Measurements from ENCODE around the gene CCDC127.
"Not testable (repeated sequence)": the region's sequence is repeated elsewhere in the genome, so short reads cannot be mapped to it uniquely, and the experiment has no call there.

DNA sequence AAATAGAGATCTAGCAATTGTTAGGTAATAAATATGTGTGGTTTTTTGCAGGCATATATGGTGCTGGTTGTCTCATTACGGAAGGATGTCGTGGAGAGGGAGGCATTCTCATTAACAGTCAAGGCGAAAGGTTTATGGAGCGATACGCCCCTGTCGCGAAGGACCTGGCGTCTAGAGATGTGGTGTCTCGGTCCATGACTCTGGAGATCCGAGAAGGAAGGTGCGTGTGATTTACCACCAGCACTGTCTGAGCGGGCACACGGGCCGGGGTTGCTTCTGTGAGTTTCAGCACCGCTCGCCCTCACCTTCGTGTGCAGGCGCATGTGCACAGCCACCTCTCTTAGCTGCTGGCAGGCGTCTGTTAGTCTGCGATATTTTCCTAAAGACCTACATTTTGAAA, 15.5 kb upstream of the CCDC127 start:
- not testable (repeated sequence) for TF ChIP-seq POLR2A (IDR thresholded peaks at IDR 0.05; ENCODE audit: low read depth, low read length); CTCF (IDR thresholded peaks at IDR 0.05; ENCODE audit: extremely low read depth in 1 of 2, insufficient read depth in 1 of 2, low read depth in 1 of 2, low read length in 2 of 2); EZH2 (IDR thresholded peaks at IDR 0.05; ENCODE audit: borderline replicate concordance, low read depth, low read length, severe bottlenecking); POLR2AphosphoS5 (IDR thresholded peaks at IDR 0.05; ENCODE audit: insufficient read depth, low read depth, low read length); MYC (IDR thresholded peaks at IDR 0.05; ENCODE audit: low read depth, low read length); JUN (IDR thresholded peaks at IDR 0.05; ENCODE audit: borderline replicate concordance, insufficient read depth, insufficient read length, low read depth)
- TF ChIP-seq, protein P1, sequence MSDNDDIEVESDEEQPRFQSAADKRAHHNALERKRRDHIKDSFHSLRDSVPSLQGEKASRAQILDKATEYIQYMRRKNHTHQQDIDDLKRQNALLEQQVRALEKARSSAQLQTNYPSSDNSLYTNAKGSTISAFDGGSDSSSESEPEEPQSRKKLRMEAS (IDR thresholded peaks at IDR 0.05; ENCODE audit: insufficient read depth, insufficient read length), result not testable (repeated sequence)

All from endothelial cell of umbilical vein (primary cell).